ENCODE data around the gene NAV2.

NAV2 gene

GRCh38 chr11:19840961-19841360, 128.3 kb downstream of the NAV2 start:
- no peak for DNase-seq

DNA sequence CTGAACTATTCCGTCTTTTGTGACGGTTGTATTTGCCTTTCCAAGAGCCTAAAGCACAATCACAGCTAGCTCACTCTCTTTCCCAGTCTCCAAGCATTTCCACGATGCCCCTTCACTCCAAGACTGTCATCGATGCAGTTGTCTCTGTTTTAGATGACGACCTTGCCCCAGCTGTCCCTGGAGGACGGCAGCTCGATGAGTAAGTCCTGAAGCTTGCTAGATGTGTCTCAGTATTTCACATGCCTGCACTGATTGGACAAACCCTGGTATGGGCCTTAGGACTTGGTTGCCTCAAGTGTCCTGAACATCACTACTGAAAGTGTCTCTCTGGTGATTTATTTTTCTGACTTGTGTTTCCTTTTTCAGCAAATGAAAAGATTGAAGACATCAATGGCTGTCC, 129.9 kb downstream of the NAV2 start:
- DNase-seq, result no peak

GRCh38 chr11:19843079-19843478, 130.4 kb downstream of the NAV2 start:
- DNase-seq, result no peak

DNA sequence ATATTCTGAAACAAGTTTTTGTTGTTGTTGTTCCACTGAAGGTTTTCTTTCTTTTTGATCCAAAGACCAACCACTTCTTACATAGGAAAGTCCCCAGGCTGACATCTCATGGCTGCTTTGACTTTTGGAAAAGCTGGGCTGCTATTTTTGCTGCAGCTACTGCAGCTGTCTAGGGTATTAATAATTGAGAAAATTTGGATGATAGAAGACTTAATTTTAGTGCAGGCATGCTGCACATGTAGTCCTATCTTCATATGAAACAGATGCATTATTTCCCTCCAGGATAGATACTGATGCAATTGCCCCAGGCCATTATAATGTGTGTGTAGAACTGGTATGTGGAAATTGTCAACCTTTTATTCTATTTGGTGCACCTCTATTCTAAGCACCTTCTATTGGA, 131.4 kb downstream of the NAV2 start:
- no peak for DNase-seq

- no peak for DNase-seq
Measured at GRCh38 chr11:19844806-19845205, 132.2 kb downstream of the NAV2 start.

DNA sequence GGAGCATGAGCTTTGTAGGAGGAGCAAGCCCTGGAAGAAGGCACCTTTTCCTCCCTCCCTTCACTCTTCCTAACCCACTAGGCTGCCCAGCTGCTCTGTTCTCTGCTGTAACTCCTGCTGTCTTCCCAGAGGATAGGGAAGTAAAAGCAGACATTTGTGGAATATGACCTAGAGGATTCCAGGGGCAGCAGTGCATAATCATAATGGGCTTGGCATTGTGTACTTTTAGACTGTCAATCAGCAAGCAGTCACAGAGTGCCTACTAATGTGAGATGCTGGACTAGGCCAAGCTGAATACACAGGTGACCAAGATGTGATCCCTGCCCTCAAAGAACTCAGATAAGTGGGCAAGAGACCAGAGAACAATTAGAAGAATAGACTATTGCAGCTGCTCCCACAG, 133.0 kb downstream of the NAV2 start:
- DNase-seq, result no peak

DNA sequence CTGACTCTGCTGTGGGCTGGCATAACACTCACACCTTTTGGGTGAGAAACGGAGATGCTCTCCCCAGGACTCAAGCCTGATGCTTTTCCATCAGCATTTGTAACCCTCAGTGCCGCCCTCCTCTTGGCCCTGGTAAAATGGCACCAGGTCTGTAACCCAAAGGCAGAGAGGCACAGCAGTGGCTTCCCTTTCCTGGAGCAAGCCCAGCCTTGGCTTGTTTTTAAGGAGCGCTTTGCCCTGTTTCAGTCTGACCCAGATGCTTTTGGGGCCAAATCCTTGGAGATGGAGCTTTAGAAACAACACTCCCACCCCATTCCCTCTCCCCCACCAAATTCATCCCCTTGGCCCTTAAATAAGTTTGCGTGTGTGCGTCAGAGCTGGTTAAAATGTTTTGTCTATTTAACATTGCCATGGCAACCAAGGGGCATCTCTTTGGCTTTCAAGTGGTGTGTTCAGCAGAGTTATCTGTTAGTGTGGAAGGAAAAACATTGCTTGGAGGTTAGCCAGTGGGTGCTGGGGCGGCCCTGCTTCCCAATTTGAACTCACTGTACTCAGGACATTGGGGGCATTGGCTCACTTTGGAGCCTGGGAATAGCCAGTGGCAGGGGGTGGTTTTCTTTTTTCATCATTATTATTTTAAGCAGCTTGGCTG, 134.1 kb downstream of the NAV2 start:
- no peak for DNase-seq

GRCh38 chr11:19848219-19848618, 135.6 kb downstream of the NAV2 start:
- no peak for DNase-seq

DNA sequence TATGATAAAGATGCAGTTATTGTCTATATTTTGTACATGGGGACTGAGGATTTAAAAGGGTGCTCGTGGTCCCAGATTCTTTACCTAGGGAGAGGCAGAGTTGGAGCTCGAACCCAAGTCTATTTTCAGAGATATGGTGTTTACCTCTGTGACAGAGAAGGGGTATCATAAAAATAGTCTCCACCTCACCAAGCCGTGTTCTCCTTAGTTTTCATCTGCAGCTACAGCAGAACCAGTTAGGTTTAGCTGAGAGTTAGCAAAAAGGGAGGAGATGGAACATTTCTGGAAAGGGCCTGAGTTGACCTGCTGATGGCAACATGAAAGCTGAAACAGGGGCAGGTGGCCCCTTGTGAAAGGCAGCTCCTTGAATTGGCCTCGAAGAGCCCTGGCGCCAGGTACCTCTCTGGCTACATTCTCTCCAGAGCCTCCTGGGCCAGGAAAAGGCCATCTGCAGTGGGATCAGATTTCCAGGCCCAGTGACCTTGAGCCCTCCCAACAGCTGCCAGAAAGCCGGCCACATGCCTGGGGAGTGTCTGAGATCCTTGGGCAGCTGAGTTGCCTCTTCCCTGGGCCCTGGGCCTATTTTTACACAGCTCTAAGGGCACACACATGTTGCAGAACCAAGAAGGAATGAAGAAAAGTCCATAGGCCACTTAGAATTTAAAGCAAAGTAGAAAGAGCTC, 136.6 kb downstream of the NAV2 start:
- no peak for DNase-seq

DNA sequence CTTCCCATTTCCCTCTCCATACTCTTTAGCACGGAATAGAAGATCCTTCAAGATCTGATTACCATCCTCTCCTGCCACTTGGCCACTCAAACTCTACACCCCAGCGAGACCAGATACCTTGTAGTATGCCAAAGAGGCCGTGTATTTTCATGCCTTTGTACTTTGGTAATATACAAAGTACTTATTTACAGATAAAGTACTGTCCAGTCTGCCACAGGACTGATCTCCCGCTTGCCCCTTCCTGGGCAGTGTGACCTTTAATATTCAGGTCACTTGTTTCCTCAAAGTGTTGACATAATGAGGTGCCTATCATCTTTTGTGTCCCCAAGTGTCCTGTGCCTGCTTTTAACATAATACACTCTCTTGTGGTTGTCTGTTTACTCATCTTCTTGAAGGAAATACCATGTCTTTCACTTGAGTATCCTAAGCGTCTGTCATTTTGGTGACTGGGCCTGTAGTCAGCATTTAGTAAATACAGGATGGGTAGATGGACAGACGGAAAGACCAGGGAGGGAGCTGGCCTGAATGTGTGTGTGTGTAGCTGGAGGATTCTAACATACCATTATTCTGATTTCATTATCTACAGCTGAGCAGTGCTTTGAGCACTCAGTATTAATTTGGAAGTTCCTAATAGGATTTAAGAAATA, 137.4 kb downstream of the NAV2 start:
- DNase-seq, result no peak

- DNase-seq, result no peak
Measured at GRCh38 chr11:19852288-19852687, 139.7 kb downstream of the NAV2 start.

DNA sequence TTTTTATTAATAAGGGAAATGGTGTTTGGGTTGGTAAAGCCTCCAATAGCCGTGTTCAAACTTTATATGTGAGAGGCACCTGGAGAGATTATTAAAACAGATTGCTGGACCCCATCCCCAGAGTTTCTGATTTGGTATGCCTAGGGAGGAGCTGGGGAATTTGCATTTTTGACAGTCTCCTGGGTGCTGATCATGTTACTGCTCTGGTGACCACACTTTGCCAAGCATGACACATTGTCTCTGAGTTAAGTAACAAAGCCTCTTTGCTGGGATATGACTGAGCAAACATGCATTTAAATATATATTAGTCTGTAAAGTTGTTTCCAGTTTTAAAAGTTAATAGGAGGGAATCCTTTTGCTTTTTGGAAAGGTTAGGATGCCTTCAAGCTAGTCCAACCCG, 140.4 kb downstream of the NAV2 start:
- no peak for DNase-seq

- DNase-seq, result no peak
Measured at GRCh38 chr11:19853920-19854319, 141.3 kb downstream of the NAV2 start.

GRCh38 chr11:19861171-19861570, 148.5 kb downstream of the NAV2 start:
- DNase-seq, result no peak

DNA sequence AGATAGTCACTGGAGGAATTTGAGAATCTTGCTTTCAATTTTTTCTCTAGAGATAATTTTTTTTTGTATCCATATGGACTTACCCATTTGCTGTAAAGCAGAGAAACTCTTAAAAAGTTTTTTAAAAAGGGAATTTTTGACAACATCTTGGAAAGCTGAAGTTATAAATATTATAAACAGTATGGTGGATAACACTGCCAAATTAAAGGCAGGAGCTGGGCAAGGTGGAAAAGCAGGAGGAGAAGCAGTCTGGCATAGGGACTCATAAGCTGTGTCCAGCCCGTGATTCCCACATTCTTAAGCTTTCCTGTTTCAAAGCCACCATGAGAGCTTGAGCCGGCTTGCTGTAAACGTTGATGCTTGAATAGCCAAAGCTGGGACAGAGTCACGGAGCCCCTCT, 149.5 kb downstream of the NAV2 start:
- DNase-seq, result no peak

- DNase-seq, result no peak
Measured at GRCh38 chr11:19864141-19865140, 151.8 kb downstream of the NAV2 start.

- DNase-seq, result no peak
Measured at GRCh38 chr11:19866037-19866436, 153.4 kb downstream of the NAV2 start.

GRCh38 chr11:19866521-19866920, 153.9 kb downstream of the NAV2 start:
- no peak for DNase-seq

GRCh38 chr11:19867064-19867463, 154.4 kb downstream of the NAV2 start:
- DNase-seq, result no peak

- DNase-seq, result no peak
Measured at GRCh38 chr11:19868281-19868821, 155.7 kb downstream of the NAV2 start.

DNA sequence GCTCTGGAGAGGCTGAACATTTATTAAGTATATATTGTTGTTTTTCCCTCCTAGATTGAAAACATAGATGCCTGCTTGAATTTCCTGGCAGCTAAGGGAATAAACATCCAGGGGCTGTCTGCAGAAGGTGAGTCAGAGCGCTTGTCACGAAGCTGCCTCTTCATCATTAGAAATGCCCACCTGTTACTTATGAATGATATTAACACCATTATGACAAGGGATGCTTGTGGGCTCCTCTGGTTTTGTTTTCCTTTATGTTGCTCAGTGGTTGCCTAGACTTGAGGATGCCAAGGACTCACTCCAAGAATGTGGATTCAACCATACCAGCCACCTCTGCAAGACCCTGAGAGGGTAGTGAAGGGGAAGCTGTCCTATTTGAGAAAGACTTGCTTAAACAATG, 156.2 kb downstream of the NAV2 start:
- no peak for DNase-seq

DNA sequence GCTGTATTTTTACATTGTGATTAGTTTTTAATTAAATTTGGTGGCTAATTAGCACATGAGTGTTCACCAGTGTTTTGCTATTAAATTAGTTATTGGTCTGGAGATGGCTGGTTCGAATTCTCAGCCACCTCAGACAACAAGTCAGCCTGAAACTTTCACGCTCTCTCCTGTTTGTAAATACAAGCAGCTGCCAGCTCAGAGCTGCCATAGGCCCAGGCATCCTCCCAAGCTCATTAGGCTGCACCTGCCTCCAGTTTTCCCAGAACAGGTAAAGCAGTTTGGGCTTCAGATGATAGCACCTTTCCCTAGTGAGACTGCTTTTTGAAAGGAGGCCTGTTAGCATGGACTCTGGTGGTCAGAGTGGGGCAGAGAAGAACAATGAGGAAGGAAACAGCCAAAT, 156.8 kb downstream of the NAV2 start:
- DNase-seq, result no peak

Measured in stimulated activated CD4-positive, alpha-beta T cell treated with anti-CD3 and anti-CD28 coated beads, Interleukin-4, amount 100 ng/mL, for 1 hour (primary cell).